NCI-H187 (cell line): ENCODE results near the gene CADM2.

Experiments
- DNase-seq, 2 experiments: peaks; one replicate each; lab custom pipeline; 2025; lab: John Stamatoyannopoulos, UW

Gene CADM2

DNA sequence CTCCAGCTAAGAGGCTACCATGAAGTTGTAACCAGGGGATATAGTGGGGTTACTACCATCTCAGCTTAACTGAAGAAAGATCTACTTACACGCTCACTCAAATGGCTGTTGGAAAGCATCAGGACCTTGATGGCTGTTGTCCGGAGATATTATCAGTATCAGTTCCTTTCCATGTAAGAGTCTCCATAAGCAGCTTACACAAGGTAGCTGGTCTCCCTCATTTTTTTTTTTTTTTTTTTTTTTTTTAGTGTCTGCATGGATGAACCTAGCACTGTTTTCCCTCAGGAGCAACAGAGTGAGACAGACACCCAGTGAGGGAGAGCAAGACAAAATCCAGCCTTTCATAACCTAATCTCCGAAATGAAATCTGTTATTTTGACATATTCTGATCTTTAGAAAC is 230.9 kb downstream of the CADM2 start:
- DNase-seq = no peak

DNA sequence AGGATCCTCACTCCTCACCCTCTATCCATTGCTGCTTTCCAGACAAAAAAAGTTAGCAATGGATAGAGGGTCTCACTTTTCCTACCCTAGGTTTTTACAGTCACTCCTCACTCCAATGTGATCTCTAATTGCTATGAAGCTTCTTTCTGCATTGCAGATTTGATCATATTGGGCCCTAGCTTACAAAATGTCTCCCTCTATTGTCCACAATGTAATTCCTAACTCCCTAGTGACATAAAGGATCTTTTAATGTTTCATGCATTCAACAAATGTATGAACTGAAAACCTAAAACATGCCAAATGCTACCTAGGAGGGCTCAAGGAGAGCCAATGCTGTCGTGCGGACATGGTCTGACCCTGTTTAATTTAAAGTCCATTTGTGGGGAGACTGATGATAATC is 234.8 kb downstream of the CADM2 start:
- no peak for DNase-seq

DNA sequence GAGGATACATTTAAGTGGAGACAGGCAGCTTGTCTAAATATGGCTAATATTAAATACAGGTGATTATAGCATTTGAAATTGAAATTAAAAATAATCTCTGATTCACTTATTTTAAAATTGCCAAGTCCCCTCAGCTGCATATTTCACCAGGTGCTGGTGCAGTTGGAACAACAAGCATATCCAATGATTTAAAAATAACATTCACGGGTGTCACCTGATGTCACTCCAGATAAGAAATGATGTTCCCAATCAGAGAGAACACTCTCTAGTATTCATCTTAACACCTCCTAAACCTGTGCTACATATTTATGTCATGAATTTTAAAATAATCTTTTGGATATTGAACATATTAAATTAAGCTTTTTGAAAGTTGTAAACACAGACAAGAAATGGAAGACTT is 249.9 kb downstream of the CADM2 start:
- DNase-seq = no peak

DNA sequence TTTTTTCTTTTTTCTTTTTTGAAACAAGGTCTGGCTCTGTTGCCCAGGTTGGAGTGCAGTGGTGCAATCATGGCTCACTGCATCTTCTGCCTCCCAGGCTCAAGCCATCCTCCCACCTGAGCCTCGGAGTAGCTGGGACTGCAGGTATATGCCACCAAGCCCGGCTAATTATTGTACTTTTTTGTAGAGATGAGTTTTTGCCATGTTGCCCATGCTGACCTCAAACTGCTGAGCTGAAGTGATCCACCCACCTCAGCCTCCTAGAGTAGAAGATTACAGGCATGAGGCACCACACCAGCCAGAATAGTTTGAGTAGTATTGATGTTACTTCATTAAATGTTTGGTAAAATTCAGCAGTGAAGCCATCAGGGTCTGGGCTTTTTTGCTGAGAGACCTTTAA is 251.8 kb downstream of the CADM2 start:
- no peak for DNase-seq

DNA sequence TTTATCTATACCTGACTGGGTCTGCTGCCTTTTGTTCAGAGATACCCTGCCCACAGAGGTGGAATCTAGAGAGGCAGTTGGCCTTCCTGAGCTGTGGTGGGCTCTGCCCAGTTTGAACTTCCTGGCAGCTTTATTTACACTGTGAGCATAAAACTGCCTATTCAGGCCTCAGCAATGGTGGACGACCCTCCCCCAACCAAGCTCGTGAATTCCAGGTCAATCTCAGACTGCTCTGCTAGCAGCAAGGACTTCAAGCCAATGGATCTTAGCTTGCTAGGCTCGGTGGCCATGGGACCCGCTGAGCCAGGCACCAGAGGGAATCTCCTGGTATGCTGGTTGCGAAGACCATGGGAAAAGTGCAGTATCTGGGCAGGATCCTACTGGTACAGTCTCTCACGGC is 270.2 kb downstream of the CADM2 start:
- DNase-seq = no peak

DNA sequence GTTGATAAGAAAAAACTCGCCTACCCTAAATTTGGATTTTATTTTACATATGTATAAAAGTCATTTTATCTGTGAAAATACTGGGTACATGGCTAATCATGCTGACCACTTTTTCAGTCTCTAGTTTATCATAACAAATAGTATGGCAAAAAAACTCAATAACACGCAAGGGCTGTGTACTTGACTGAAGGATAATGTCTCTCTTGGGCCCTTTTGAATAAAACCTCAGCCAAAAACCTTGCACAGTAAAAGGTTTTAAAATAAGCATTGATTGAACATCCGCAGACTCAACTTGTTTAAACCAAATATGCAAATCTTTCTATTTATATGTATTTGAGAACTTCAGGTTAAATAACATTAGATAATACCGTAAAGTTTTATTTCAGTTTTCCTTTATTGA is 285.3 kb downstream of the CADM2 start:
- DNase-seq = peak in 1 of 2 experiments; percentile 17

DNA sequence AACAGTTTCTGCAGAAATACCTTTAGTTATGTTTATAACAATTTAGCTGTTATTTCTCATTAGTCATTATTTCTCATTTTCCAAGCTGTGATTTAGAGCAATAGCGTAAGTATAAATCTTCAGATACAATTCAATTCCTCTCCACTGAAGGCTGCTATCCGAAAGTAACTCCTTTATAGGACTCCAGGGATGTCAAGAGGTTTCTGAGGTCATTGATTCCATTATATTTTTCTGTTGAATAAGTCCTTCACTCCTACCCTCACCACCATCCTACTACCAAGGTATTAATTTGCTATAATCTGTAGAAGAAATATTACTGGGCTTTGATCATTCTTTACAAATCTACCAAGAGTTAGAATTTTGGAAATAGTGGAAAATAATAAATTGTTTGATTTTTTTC is 285.7 kb downstream of the CADM2 start:
- DNase-seq = no peak

DNA sequence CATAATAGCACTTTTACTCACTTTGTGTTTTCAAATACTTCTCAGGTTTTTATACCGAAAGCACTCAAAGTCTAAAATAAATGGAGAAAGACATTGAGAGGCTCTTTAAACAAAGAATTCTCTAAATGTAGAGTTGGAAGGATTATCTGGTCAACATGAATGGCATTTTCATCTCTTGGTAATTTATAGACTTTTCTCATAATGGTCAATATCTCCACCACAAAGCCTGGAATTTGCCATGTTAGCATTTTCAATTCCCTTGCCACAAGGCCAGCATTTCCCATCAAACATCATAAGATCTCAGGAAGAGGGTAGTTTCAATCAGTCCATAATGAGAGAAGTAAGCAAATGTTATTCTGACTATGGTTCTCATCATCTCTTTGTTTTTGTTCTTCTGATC is 293.0 kb downstream of the CADM2 start:
- DNase-seq = peak; percentile 8 to 19

DNA sequence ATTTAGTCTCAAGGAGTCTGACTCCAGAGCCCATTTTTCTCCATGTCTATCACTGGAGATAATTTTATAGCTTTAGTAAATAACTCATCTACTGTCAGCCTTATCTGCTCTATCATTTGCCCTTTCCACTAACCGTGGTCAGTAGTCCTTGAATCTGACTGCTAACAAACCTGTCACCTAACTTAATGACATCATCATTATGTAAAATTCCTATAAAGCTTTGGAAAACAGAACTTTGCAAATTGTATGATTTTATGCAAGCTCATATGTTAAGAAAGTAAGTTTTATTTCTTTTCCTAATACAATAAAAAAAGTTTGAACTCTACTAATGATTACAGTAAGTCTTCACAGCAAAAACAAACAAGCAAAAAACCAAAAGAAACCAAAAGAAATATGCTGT is 293.9 kb downstream of the CADM2 start:
- DNase-seq = no peak

DNA sequence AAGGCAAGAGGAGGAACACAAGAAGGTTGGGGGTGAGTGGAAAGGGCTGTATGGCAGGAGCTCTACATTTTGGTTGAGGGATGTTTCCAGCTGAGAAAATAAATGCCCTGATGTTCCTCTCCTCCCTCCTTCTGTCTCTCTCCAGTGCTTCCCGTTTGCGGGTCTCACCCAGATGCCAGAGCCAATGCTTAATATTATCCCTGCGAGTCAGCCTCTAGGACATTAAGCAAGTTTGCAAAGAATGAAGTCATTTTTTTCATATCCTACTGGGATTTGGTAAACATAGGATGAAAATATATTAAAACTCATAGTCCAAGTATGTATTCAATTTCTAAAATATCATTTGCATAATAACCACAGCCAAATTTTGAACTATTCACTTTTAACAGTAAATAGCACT is 295.9 kb downstream of the CADM2 start:
- no peak for DNase-seq

DNA sequence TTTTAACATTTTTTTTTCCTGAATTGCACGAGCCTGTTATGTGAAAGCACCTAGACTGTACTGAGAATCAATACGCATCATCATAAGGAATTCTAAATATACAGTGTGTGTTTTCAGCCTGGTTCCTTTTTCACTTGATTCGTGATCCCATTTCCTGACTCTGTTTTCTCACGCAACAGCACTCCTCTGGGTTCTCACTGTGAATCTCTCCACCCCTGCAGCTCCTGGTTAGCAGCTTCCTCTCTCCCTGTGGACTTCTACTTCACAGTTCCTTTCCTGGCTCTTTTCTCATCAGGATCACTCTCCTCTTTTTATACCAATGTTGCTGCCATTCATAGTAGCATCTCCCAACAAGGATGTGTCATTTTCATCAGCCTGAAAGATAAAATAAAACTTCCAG is 297.2 kb downstream of the CADM2 start:
- DNase-seq = peak in 1 of 2 experiments; percentile 5

DNA sequence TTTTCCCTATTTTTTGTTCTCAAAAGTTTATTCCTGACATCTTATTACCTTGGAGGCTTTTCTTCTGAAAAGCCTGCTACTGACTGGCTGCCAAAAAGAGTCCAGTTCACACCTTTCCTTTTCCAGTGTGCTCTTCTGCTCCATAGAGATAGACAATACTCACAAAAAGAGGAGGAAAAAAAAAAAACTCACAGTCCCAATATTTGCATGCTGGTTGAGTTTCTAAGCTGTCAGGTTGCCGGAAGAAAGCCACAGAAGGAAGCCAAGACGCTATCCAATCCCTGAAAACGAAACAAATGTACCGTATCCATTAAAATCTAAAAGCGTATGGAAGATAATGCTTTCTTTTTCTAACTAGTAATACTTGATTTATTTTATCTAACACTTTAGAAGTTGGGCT is 299.5 kb downstream of the CADM2 start:
- no peak for DNase-seq

DNA sequence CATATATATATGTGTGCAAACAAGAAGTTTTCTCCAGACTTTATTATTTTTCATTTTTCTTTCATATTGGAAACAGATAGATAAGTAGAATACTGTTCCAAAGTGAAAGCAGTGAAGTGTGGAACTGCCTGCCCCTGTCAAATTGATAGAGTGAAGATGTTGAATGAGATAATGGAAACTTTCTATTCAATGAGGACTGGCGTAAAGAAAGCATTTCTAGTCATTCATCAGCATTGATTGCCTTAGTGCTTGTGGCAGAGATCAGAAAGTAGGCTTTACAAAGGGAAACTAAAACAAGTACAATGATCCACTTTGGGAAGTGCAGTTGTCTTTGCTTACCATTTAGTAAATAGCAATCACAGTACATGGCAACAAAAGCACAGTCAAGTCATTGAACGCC is 300.0 kb downstream of the CADM2 start:
- peak in 1 of 2 experiments; percentile 3 for DNase-seq

DNA sequence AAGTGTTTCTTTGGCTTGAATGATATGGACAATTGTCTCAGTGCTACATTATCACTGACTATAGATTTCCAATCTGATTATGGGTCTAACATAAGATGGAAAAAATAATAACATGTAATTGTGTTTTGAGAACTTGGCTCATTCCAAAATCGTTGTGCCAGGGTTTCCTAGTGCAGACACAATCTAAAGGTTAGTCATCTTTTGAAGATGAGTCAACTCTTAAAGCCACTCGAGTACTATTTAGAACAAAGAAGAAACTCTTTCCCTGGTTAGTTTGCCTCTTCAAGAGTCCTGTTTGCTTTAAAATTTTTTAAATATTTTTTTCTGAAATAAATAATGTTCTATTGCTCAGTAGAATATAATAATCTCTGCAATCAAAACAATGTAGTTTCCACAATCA is 301.0 kb downstream of the CADM2 start:
- no peak for DNase-seq

DNA sequence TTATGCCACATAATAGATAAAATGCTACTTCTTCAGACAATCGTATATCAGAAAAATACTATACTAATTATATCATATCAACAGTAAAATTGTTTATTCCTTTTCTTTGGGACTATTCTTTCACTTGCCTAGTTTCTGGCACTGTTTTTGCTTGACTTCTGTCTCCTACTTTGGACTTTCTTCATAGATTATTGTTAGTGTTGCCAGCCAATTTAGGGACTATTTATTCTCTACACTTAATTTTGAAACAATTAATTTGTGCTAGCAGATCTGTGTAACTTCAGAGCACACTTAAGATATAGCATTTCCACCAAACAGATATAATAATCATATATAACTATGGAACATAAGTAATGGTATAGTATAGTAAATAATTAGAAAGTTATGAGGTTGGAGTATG is 305.6 kb downstream of the CADM2 start:
- DNase-seq = no peak

DNA sequence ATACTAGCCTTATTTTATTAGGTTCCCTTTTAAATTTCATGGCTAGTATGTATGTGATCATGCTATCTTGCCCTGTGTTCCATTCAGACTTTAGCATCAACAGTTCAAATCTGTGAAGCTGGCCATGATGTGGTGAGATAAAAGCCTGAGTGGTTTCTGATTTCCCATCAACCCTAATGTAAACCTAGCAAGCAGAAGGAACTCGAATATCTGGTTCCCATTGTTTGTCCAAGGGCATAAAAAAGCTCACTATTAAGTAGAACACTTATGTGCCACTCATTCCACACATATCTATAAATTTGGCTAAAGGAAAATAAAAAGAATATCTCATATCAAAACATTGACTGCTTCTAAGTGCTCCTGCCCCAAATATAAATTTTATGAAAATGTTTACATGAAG is 311.7 kb downstream of the CADM2 start:
- no peak for DNase-seq

DNA sequence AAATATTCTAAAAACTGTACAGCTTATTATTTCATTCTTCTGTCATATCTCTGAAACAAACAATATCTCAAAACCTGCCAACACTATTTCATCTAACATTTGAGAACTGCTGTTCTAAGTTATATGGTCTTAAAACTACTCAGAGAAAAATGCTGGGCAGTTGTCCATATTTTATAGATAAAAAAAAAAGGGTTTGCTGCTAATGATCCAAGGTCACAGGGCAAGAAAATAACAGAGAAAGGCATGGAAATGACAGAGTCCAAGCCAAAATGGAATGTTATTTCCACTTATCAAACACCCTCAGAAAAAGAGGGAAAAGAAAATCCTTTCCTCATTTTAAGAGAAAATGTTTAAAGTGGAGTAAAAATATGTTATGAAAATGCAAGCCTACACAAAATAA is 313.1 kb downstream of the CADM2 start:
- no peak for DNase-seq

DNA sequence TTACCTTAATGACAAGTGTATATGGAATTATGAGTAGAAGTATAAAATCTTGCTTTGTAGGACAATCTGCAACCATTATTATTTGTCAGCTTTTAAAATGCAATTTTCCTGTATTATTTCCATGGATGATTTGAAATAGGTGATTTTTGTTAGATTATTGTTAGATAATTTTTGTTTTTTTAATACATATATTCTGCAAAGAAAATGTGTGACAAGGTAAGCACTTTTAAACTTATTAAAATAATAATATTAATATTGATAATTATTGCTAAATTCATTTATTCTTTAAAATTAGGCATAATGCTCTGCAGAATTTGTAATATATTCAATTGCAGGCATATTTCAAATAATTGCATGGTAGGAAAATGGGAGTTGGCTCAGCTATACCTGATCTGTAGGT is 329.5 kb downstream of the CADM2 start:
- no peak for DNase-seq

DNA sequence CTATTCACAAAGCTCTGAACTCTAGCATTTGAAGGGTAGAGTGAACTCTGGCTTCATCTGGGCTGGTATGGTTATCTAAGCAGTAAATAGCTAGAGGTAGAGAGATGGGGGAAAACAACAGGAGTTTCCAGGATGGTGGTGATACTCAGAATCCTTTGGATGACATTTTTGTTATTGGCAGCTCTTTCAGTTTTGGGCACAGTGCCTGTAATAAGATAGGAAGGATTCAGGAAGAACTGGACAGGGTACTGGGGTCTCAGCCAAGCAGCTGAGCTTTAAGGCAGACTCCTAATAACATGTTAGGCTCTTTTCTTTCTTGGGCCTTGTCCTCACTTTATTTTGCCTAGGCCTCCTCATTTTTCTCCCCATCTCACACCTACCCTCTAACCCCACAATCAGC is 338.5 kb downstream of the CADM2 start:
- no peak for DNase-seq

DNA sequence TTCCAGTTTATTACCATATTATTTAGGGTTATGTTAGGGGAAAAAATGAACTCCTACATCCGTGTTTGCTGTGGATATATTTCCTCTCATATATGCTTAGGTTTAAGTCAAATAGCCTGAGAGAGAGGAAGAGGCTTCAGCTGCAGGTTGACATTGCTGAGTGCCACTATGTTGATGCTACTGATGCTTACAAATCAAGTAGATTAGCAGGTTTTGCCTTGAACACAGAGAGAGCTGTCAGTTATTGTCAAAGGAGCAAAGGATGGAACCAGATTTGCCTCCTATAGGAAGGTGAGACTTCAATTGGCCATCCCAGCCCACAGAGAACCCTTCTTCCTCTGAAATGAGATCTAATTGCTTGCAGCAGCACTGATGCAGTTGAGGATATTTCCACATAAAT is 339.2 kb downstream of the CADM2 start:
- DNase-seq = no peak

DNA sequence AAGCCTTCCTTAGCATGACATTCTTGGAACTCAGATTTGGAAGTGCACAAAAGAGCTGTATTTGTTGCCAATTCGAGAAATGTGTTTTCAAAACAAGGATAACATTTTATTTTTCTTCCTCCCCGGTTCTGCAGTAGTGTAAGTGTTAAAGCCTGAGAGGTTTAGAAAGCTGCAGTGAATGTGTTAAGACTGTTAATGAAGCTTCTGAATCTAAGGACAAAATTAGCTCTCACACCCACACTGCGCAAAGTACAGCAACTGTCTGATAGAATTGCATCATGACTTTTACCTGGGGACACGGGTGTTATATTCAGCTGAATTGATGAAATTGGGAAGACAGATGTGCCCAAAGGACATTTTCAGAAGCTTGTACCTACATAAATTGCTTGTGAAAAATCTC is 344.4 kb downstream of the CADM2 start:
- DNase-seq = no peak

DNA sequence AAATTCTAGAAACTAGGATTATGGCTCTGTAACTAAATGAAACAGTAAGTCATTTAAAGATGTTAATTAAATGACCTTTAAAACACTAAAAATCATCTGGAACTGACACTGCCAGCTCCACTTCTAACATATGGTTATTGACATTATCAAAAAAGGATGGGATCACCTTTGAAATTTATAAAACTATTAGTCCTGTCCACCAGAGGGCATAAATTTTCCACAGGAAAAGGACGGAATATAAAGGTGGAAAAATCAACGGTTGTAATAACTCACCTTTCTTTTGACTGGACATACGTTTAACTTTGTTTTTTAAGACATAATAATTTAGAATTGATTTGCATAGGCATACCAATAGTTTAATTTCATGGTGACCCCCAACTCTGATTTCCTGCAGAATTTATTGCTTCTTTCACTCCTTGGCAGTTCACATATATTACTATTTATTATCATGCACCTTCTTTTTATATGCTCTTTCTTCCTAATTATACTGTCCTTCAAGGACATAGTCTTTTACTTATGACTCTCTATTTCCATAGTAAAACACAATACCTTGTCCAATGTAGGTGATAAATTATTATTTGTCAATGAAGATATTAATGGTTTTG is 345.7 kb downstream of the CADM2 start:
- DNase-seq = no peak

DNA sequence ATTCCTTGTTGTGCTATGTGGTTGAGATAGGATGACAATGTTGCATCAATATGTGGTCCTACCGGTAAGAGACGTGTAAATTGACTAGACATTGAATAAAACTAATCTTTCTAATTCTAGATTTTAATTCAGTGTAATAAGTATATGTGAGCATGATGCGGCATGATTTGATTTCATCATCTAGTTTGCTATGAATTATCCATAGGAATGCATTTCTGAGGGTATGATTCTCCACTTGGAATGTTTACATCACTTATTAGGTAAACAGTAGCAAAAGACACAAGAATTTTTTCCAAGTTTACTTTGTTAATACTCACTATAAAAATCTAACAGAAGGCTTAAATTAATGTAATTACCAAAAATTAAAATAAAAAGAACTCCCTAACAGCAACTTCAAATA is 353.5 kb downstream of the CADM2 start:
- no peak for DNase-seq

DNA sequence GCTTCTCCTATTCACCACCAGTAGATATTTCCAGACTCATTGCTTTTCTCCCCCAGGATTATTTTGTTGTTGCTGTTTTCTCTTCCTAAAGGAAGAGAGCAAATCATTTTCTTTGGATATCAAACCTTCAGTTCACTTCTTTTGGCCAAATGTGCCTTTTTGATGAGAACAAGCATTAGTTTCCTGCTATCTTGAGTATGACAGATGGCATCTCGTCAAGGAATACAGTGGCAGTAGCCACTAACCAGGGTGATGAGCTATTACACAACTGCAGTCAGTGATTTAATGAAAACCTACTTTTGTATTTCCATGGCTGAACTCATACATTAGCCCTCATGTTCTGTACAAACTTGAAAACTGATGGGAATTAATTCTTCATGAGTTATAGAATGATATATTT is 354.6 kb downstream of the CADM2 start:
- DNase-seq = no peak

DNA sequence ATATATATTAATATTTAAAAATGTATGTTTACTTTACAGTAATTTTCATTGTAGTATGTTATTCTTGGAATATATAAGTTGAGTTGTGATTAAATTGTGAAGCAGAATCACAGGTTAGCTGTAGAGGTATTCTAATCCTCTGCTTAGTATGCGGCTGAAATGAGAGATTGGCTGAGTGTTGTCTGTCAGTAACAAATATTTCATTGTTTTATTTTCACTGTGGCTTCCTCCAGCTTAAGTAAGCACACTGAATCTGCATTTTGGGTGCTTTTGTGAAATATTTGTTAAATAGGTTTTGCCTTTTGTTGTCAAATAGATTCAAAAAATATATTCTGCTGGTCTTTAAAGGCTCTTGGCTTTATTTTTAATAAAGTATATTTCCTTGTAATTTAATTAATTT is 357.5 kb downstream of the CADM2 start:
- DNase-seq = no peak
